IMR-90 (cell line): Measurements from ENCODE around the gene TMEM43. TPM values are rescaled to one million over a fixed set of nuclear protein-coding genes. Genes with fewer than 3 reads are reported as not detected.
A peak's percentile ranks its signal among the peaks of the same experiment; 100 is the strongest.

Experiments used
- ATAC-seq: fragments of 200-7000 bp; cut with Tn5 transposase; 2 replicates; pipeline ENCODE4 v1.9.1; 2020; ENCODE audit warnings: low read depth, mild to moderate bottlenecking, moderate library complexity
- BruUV-seq: library from RNA; stranded (reverse); fragments of 400-500 nt; replicated peaks from 2 replicates; lab custom pipeline; 2021; lab: Mats Ljungman, UMichigan
- CTCF ChIA-PET: fragments of 300-600 bp; formaldehyde crosslinking; extraction: SDS; loops from one replicate; lab custom pipeline; 2021; ENCODE audit warnings: antibody characterized with exemption; lab: Yijun Ruan, JAX
- POLR2A ChIA-PET: fragments of 300-600 bp; sonication (Branson Sonifier 250); formaldehyde crosslinking; loops from one replicate; lab custom pipeline; 2022; ENCODE audit warnings: antibody characterized with exemption; ENCODE audit not compliant: unreplicated experiment; lab: Charles Lee
- DNase-seq: peaks from one replicate; pipeline ENCODE4 v3.0.0; 2013
- H2AFZ ChIP-seq: replicated peaks from 2 replicates; pipeline ENCODE3; 2013; ENCODE audit warnings: low read length, mild to moderate bottlenecking; ENCODE audit not compliant: poor library complexity
- H2AK5ac ChIP-seq: 2 replicates; pipeline ENCODE4 v1.6.1; 2013; ENCODE audit warnings: low read depth, low read length, inconsistent platforms
- H2AK9ac ChIP-seq: replicated peaks from 2 replicates; pipeline ENCODE3; 2013; ENCODE audit warnings: mild to moderate bottlenecking, low read depth, low read length, moderate library complexity; ENCODE audit not compliant: poor library complexity
- H2BK120ac ChIP-seq: 2 replicates; pipeline ENCODE4 v1.6.1; 2013; ENCODE audit warnings: low read depth, low read length, inconsistent platforms
- H2BK15ac ChIP-seq: 3 replicates; pipeline ENCODE4 v1.6.1; 2013; ENCODE audit warnings: low read depth, low read length, inconsistent platforms
- H2BK20ac ChIP-seq: 2 replicates; pipeline ENCODE4 v1.6.1; 2013; ENCODE audit warnings: low read depth, mild to moderate bottlenecking, inconsistent platforms, low read length, moderate library complexity
- H2BK5ac ChIP-seq: 2 replicates; pipeline ENCODE4 v1.6.1; 2013; ENCODE audit warnings: mild to moderate bottlenecking, low read depth, low read length, inconsistent platforms; ENCODE audit not compliant: poor library complexity, severe bottlenecking
- H3K14ac ChIP-seq: replicated peaks from 2 replicates; pipeline ENCODE4 v1.6.1; 2013; ENCODE audit warnings: low read depth, low read length, inconsistent platforms
- H3K18ac ChIP-seq: 2 replicates; pipeline ENCODE4 v1.6.1; 2013; ENCODE audit warnings: low read depth, low read length, control low read depth
- H3K23ac ChIP-seq: 2 replicates; pipeline ENCODE4 v1.6.1; 2013; ENCODE audit warnings: low read depth, low read length, inconsistent platforms
- H3K27ac ChIP-seq: 2 replicates; pipeline ENCODE4 v1.5.1; 2013; ENCODE audit warnings: mild to moderate bottlenecking, control low read depth, low read length; ENCODE audit not compliant: insufficient read depth
- H3K27me3 ChIP-seq: 2 replicates; pipeline ENCODE4 v1.6.1; 2013; ENCODE audit warnings: low read length; ENCODE audit not compliant: control insufficient read depth, insufficient read depth
- H3K36me3 ChIP-seq: 2 replicates; pipeline ENCODE4 v1.6.1; 2013; ENCODE audit warnings: low read length, mixed read lengths; ENCODE audit not compliant: control insufficient read depth, insufficient read depth
- H3K4ac ChIP-seq: 2 replicates; pipeline ENCODE4 v1.6.1; 2013; ENCODE audit warnings: low read depth, low read length, inconsistent platforms
- H3K4me1 ChIP-seq: 2 replicates; pipeline ENCODE4 v1.6.1; 2013; ENCODE audit warnings: low read length, mixed read lengths; ENCODE audit not compliant: control insufficient read depth, insufficient read depth
- H3K4me2 ChIP-seq: 2 replicates; pipeline ENCODE4 v1.6.1; 2013; ENCODE audit warnings: low read depth, mild to moderate bottlenecking, control low read depth, low read length, moderate library complexity
- H3K4me3 ChIP-seq: 2 replicates; pipeline ENCODE4 v1.5.1; 2013; ENCODE audit warnings: low read depth, mild to moderate bottlenecking, control low read depth, low read length, moderate library complexity; ENCODE audit not compliant: insufficient read depth
- H3K56ac ChIP-seq: 2 replicates; pipeline ENCODE4 v1.6.1; 2013; ENCODE audit warnings: low read length, inconsistent platforms; ENCODE audit not compliant: insufficient read depth; ENCODE audit errors: extremely low read depth
- H3K79me1 ChIP-seq, 2 experiments: 2 replicates each; pipeline ENCODE4 v1.6.1; 2013; ENCODE audit warnings: low read length in 2 of 2, inconsistent platforms in 1 of 2, low read depth in 1 of 2
- H3K9ac ChIP-seq: 2 replicates; pipeline ENCODE4 v1.6.1; 2013; ENCODE audit warnings: low read depth, low read length, control low read depth
- H3K9me1 ChIP-seq: 2 replicates; pipeline ENCODE4 v1.6.1; 2013; ENCODE audit warnings: low read length, inconsistent platforms; ENCODE audit not compliant: insufficient read depth
- H3K9me3 ChIP-seq: 2 replicates; pipeline ENCODE4 v1.6.1; 2013; ENCODE audit warnings: low read length; ENCODE audit not compliant: control insufficient read depth, insufficient read depth
- H4K20me1 ChIP-seq: 2 replicates; pipeline ENCODE4 v1.6.1; 2013; ENCODE audit warnings: low read length, inconsistent platforms; ENCODE audit not compliant: insufficient read depth
- H4K5ac ChIP-seq: 2 replicates; pipeline ENCODE4 v1.6.1; 2013; ENCODE audit warnings: mild to moderate bottlenecking, low read depth, low read length, control low read depth
- H4K8ac ChIP-seq, 2 experiments: 2 replicates each; pipeline ENCODE4 v1.6.1; 2013; ENCODE audit warnings: low read depth in 2 of 2, low read length in 2 of 2, control low read depth in 1 of 2, inconsistent platforms in 1 of 2
- H4K91ac ChIP-seq: 2 replicates; pipeline ENCODE4 v1.6.1; 2013; ENCODE audit warnings: low read depth, low read length, inconsistent platforms; ENCODE audit not compliant: insufficient read depth
- BHLHE40 ChIP-seq: fragments of 150-350 bp; IDR thresholded peaks from 2 replicates; pipeline ENCODE4 v1.6.1; 2016; ENCODE audit warnings: mild to moderate bottlenecking, low read depth, low read length
- CEBPB ChIP-seq: IDR thresholded peaks from 2 replicates; pipeline ENCODE4 v1.6.1; 2012; ENCODE audit warnings: low read depth, low read length, improper control_type of control experiment
- CHD1 ChIP-seq: IDR thresholded peaks from 2 replicates; pipeline ENCODE4 v1.6.1; 2012; ENCODE audit warnings: low read depth, low read length, improper control_type of control experiment
- MAFK ChIP-seq: IDR thresholded peaks from 2 replicates; pipeline ENCODE4 v1.6.1; 2012; ENCODE audit warnings: low read depth, low read length, improper control_type of control experiment
- MAZ ChIP-seq: IDR thresholded peaks from 2 replicates; pipeline ENCODE4 v1.6.1; 2012; ENCODE audit warnings: low read depth, mild to moderate bottlenecking, low read length, improper control_type of control experiment, moderate library complexity, borderline replicate concordance
- MXI1 ChIP-seq: IDR thresholded peaks from 2 replicates; pipeline ENCODE4 v1.6.1; 2012; ENCODE audit warnings: low read depth, mild to moderate bottlenecking, low read length, moderate library complexity, borderline replicate concordance
- NFE2L2 ChIP-seq: fragments of 150-350 bp; IDR thresholded peaks from 2 replicates; pipeline ENCODE4 v1.6.1; 2016; ENCODE audit warnings: low read depth, mild to moderate bottlenecking, low read length
- POLR2A ChIP-seq: IDR thresholded peaks from 2 replicates; pipeline ENCODE4 v1.6.1; 2012; ENCODE audit warnings: mild to moderate bottlenecking, low read depth, low read length
- RAD21 ChIP-seq: IDR thresholded peaks from 2 replicates; pipeline ENCODE4 v1.6.1; 2012; ENCODE audit warnings: low read length, improper control_type of control experiment
- RCOR1 ChIP-seq: IDR thresholded peaks from 2 replicates; pipeline ENCODE4 v1.6.1; 2012; ENCODE audit warnings: mild to moderate bottlenecking, low read length, improper control_type of control experiment; ENCODE audit not compliant: insufficient replicate concordance
- whole genome bisulfite sequencing, 2 experiments: methylation state at CpG; one replicate each; pipeline versions ENCODE4 v1.1.5 to v1.1.7; 2013; ENCODE audit warnings: missing lambda C conversion rate in 2 of 2; ENCODE audit not compliant: insufficient read length in 1 of 2; ENCODE audit errors: extremely low coverage in 2 of 2; 5-methylcytosine and 5-hydroxymethylcytosine counted together
- dilution Hi-C: fragments of 300-500 bp; cut with HindIII; formaldehyde crosslinking; loops from one replicate; pipeline ENCODE4 v1.14.3; 2018; ENCODE audit warnings: low sequenced_read_pairs; ENCODE audit not compliant: unreplicated experiment
- in situ Hi-C: fragments of 300-500 bp; cut with MboI; formaldehyde crosslinking; loops from 3 replicates; pipeline ENCODE4 v1.14.3; 2019; ENCODE audit warnings: low sequenced_read_pairs, inconsistent platforms, mixed read lengths
- intact Hi-C: fragments of 100-400 bp; cut with micrococcal nuclease; formaldehyde crosslinking; loops from 2 replicates; pipeline ENCODE4 v1.10.0; 2022
- polyA plus RNA-seq, 3 experiments: library from polyadenylated mRNA; depleted of rRNA; stranded (reverse); fragments of >200 nt; gene quantifications; 2 replicates each; pipeline ENCODE4 v1.2.3, GENCODE V29; 2012; ENCODE audit warnings: low replicate concordance in 1 of 3
- total RNA-seq: library from RNA; depleted of rRNA; stranded (reverse); fragments of >200 nt; gene quantifications from 2 replicates; pipeline ENCODE4 v1.2.3, GENCODE V29; 2012
- TF ChIP-seq, protein P1 (sequence below): fragments of 150-350 bp; IDR thresholded peaks from 2 replicates; pipeline ENCODE4 v1.6.1; 2017; ENCODE audit warnings: mild to moderate bottlenecking, antibody characterized with exemption, low read length, low read depth
- TF ChIP-seq, protein P2 (sequence below): conservative IDR thresholded peaks from 2 replicates; pipeline ENCODE4 v1.5.1; 2012; ENCODE audit warnings: mild to moderate bottlenecking, low read depth, low read length, improper control_type of control experiment
- TF ChIP-seq, protein P3 (sequence below): fragments of 150-350 bp; IDR thresholded peaks from 2 replicates; pipeline ENCODE4 v1.6.1; 2016; ENCODE audit warnings: low read depth, mild to moderate bottlenecking, low read length, moderate library complexity, borderline replicate concordance

TMEM43 gene
- total and polyA plus RNA-seq, 2 of the 4 experiments (the other 2 are of a cell fraction): 109 to 114 TPM

GRCh38 chr3:14150491-14151230 lies 25.8 kb downstream of the TMEM43 start:
- 100% methylated on average over 5 of the region's 9 CpGs; no CpG with 5 or more reads in 1 of the 2 experiments for WGBS, 2 experiments
- Histone ChIP-seq H3K27me3 (no peaks in the 10 kb centered on the region), H3K56ac (no peak overlapping the region), H3K23ac (0 out of 2 replicates have a peak overlapping the region, but pooled peaks have one; percentile 16), H3K4me1 (peaks cover 6% of the 10 kb centered on the region), H4K20me1 (no peaks in the 10 kb centered on the region), H2BK20ac (no peak overlapping the region), H2AK5ac (no peak overlapping the region), H3K4me2 (no peak overlapping the region), H3K79me1 (peaks cover 13 to 24% of the 10 kb centered on the region in 2 experiments), H2BK5ac (no peak overlapping the region), H3K14ac (no peak overlapping the region), H3K18ac (no peak overlapping the region), H3K9me3 (no peaks in the 10 kb centered on the region), H3K27ac (no peak overlapping the region), H3K9me1 (peaks cover 8% of the 10 kb centered on the region; the same call in 1 of the 2 replicates), H3K36me3 (peaks cover 66% of the 10 kb centered on the region), H4K5ac (no peak overlapping the region), H4K91ac (no peak overlapping the region), H2AFZ (no peak overlapping the region), H4K8ac (no peak overlapping the region), H3K9ac (no peak overlapping the region), H2BK120ac (no peak overlapping the region), H3K4ac (no peak overlapping the region), H3K4me3 (no peak overlapping the region), H2AK9ac (no peak overlapping the region), H2BK15ac (no peak overlapping the region)
- DNase-seq: peak; percentile 35
- in situ Hi-C loops: no loop called here
- BruUV-seq: no TSS peak
- ChIA-PET CTCF (no interaction called here), POLR2A (no interaction called here)
- TF ChIP-seq NFE2L2: no peak
- TF ChIP-seq CHD1: no peak
- TF ChIP-seq CEBPB: no peak
- TF ChIP-seq RCOR1: no peak
- TF ChIP-seq POLR2A: no peak
- no peak for TF ChIP-seq RAD21
- TF ChIP-seq MXI1: no peak
- no peak for TF ChIP-seq BHLHE40
- TF ChIP-seq, protein P1, sequence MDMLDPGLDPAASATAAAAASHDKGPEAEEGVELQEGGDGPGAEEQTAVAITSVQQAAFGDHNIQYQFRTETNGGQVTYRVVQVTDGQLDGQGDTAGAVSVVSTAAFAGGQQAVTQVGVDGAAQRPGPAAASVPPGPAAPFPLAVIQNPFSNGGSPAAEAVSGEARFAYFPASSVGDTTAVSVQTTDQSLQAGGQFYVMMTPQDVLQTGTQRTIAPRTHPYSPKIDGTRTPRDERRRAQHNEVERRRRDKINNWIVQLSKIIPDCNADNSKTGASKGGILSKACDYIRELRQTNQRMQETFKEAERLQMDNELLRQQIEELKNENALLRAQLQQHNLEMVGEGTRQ: no peak
- no peak for TF ChIP-seq MAFK
- TF ChIP-seq, protein P2, sequence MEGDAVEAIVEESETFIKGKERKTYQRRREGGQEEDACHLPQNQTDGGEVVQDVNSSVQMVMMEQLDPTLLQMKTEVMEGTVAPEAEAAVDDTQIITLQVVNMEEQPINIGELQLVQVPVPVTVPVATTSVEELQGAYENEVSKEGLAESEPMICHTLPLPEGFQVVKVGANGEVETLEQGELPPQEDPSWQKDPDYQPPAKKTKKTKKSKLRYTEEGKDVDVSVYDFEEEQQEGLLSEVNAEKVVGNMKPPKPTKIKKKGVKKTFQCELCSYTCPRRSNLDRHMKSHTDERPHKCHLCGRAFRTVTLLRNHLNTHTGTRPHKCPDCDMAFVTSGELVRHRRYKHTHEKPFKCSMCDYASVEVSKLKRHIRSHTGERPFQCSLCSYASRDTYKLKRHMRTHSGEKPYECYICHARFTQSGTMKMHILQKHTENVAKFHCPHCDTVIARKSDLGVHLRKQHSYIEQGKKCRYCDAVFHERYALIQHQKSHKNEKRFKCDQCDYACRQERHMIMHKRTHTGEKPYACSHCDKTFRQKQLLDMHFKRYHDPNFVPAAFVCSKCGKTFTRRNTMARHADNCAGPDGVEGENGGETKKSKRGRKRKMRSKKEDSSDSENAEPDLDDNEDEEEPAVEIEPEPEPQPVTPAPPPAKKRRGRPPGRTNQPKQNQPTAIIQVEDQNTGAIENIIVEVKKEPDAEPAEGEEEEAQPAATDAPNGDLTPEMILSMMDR: no peak
- TF ChIP-seq, protein P3, sequence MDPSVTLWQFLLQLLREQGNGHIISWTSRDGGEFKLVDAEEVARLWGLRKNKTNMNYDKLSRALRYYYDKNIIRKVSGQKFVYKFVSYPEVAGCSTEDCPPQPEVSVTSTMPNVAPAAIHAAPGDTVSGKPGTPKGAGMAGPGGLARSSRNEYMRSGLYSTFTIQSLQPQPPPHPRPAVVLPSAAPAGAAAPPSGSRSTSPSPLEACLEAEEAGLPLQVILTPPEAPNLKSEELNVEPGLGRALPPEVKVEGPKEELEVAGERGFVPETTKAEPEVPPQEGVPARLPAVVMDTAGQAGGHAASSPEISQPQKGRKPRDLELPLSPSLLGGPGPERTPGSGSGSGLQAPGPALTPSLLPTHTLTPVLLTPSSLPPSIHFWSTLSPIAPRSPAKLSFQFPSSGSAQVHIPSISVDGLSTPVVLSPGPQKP: no peak
- TF ChIP-seq MAZ: no peak
- intact Hi-C loops: no loop called here
- dilution Hi-C loops: no loop called here
- peak; percentile 29; the same call in 1 of the 2 replicates for ATAC-seq
